ENCODE data around the gene GTPBP1. TPM values are rescaled to one million over a fixed set of nuclear protein-coding genes. Genes with fewer than 3 reads are reported as not detected.

GTPBP1 gene
- total RNA-seq, 1 donor from 2014 or later, result 34.6 TPM

GRCh38 chr22:38777087-38777671 is 71.4 kb downstream of the GTPBP1 start:
- FAIRE-seq (no peak), DNase-seq (ENCODE audit: low spot score in 2 of 2) (no peak)

GRCh38 chr22:38781033-38781432 is 75.3 kb downstream of the GTPBP1 start:
- DNase-seq (ENCODE audit: low spot score in 2 of 2), result no peak

GRCh38 chr22:38782402-38783094 is 76.8 kb downstream of the GTPBP1 start:
- FAIRE-seq (no peak), DNase-seq (ENCODE audit: low spot score in 2 of 2) (no peak)

More at GRCh38 chr22:38781033-38781432, 75.3 kb downstream of the GTPBP1 start:
- no peak for FAIRE-seq

Small RNAs within 50 kb of the gene (small RNA-seq; reads per million reads assigned to genes)
- gene AL021707.8, result not detected

Other genes starting within 250 kb of the GTPBP1 start
- 1.2 TPM for gene KDELR3, start 237.8 kb upstream of the GTPBP1 start, total RNA-seq
- 662 TPM for gene DDX17, start 199.6 kb upstream of the GTPBP1 start, total RNA-seq
- 4.5 TPM for gene DMC1, start 135.8 kb upstream of the GTPBP1 start, total RNA-seq
- gene FAM227A, start 49.6 kb upstream of the GTPBP1 start, total RNA-seq, result 4.9 TPM
- 18.3 TPM for gene CBY1, start 49.3 kb upstream of the GTPBP1 start, total RNA-seq
- gene TOMM22, start 24.0 kb upstream of the GTPBP1 start, total RNA-seq, result 66.4 TPM
- 54.6 TPM for gene JOSD1, start 5.0 kb upstream of the GTPBP1 start, total RNA-seq
- 78.7 TPM for gene SUN2, start 50.1 kb downstream of the GTPBP1 start, total RNA-seq
- 16.7 TPM for gene DNAL4, start 88.2 kb downstream of the GTPBP1 start, total RNA-seq
- 10.6 TPM for gene NPTXR, start 138.1 kb downstream of the GTPBP1 start, total RNA-seq
- 30.2 TPM for gene CBX6, start 166.3 kb downstream of the GTPBP1 start, total RNA-seq

Data from frontal cortex (tissue), 4 donors.